ENCODE results near the gene CFI.

GRCh38 chr4:109850601-109851000 lies 48.8 kb upstream of the CFI start:
- TF ChIP-seq POLR2A (IDR thresholded peaks at IDR 0.05; ENCODE audit: low read depth, low read length) (no peak), TAF1 (IDR thresholded peaks at IDR 0.05; ENCODE audit: low read depth, low read length) (no peak), POLR2AphosphoS5 (IDR thresholded peaks at IDR 0.05; ENCODE audit: low read depth, low read length) (no peak)
